GM19452 (cell line): ENCODE results near the gene MYO10.
"Not testable (repeated sequence)": the region's sequence is repeated elsewhere in the genome, so short reads cannot be mapped to it uniquely, and the experiment has no call there.

Source experiments
- ATAC-seq: cut with Tn5 transposase; IDR thresholded peaks from one replicate; pipeline ENCODE4 v1.9.1; 2021; ENCODE audit not compliant: unreplicated experiment

Gene MYO10

DNA sequence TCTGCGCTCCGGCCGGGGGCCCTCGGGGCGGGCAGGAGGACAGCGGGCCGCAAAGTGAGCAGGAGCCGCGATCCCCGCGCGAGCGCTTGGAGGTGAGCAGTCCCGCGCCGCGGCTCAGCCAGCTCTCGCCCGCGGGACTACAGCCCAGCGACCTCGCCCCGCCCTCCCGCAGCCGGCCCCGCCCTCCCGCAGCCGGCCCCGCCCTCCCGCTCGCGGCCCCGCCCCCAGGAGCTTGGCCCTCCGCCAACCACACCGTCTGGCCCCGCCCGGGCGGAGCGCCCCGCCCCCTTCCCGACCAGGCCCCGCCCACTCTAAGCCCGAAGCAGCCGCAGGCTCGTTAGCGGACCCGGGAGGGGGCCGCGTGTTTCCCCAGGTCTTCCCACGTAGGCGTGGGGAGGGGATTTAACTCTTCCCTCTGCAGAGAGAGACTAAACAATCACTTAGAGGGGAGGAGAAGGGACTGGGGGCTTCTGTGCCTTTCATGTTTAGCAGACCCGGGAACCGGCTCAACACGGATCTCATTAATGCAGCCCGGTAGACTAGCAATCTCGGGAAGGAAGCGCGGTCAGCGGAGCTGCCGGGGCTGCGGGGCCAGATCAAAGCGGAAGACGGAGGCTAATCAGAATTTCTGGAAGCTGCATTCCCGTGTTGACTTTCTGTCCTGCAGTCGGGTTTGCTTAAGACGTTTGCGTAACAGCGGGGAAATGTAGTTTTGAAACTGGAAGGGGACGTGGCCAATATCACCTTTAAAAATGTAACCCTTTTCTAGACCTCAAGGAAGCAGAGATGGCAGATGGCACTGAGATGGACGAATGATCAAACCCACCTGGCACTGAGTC, at the start of gene MYO10:
TSS of gene MYO10 (minus strand) at position 139 of the 839 bp plus-strand sequence. CDS start 480 bp downstream, outside the sequence.
- ATAC-seq, result peak; percentile 54

DNA sequence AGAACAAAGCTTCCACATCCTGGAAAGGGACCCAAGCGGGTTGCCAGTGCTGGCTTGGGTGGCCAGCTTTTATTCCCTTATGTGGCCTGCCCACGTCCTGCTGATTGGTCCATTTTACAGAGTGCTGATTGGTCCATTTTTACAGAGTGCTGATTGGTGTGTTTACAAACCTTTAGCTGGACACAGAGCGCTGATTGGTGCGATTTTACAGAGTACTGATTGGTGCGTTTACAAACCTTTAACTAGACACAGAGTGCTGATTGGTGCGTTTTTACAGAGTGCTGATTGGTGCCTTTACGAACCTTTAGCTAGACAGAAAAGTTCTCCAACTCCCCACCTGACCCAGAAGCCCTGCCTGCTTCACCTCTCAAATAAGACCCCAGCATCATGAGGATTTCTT, 49.2 kb upstream of the MYO10 start:
- not testable (repeated sequence) for ATAC-seq

DNA sequence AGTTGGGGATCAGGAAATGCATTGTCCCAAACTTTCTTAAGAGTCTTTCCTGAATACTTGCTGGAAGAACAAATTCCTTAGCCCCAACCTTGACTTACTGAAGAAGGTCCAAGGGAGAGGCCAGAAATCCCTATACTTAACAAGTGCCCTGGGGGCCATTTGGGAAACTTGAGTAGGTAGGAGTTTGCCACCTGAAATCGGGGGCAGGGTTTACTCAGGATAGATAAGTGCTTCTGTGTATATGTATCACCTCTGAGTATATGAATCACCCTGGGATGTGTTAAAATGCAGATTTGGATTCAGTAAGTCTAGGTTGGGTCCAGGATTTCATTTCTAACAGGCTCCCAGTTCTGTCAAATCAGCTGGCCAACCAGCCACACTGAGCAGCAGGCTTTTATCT, 47.9 kb upstream of the MYO10 start:
- no peak for ATAC-seq

DNA sequence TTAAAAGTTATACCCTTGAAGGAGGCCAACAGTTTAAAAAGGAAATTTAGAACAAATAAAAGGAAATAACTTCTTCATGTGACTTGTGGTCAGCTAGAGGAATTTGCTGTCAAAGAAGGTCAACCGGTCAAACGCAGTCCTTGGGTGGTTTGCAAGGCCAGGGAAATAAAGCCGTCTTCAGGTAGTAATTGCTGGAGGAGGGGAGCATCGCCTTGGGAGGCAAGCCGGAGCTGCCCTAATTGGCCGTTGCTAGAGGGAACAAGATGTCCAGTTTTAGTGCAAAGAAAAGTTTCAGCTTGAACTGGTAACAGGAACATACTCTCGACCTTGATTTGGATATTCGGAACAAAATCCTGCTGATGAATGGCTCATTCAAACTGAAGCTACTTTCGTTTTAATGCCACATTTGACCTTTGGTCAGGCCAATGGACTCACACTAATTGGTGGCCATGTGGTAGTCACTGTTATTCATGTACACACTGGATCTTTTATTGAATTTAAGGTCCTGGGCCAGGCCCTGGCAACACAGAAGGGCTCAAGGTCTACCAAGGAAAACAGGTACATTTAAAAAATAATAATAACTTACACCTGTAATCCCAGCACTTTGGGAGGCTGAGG, 47.0 kb upstream of the MYO10 start:
- ATAC-seq, result no peak

DNA sequence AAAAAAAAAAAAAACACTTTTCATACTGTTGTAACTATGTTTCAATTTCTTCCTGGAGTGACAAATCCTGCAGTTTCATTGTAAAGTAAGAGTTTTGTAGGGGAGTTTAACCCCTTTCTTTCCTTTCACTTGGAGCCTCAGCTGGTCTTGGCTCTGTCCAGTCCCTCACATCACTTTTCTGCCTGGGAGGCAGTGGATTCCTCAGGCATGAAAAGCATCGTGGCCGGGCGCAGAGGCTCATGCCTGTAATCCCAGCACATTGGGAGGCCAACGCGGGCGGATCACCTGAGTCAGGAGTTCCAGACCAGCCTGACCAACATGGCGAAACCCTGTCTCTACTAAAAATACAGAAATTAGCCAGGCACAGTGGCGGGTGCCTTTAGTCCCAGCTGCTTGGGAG, 45.6 kb upstream of the MYO10 start:
- no peak for ATAC-seq

DNA sequence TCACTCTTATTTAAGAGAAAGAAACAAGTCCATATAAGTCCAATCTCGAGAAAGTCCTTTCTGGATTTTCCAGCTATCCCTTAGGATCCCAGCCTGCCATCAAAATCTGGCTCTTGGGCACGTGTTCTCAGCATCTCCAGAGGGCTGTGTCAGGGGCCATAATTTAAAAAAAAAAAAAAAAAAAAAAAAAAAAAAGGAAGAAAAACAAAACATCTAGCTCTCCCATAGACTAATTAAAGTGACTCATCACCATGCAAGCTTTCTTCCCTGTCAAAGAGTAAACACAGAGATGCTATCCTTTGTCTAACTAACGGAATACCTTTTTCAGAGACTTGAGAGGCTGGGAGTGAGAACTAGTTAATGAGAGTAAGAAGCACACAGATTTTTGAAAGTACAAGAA, 44.9 kb upstream of the MYO10 start:
- no peak for ATAC-seq

DNA sequence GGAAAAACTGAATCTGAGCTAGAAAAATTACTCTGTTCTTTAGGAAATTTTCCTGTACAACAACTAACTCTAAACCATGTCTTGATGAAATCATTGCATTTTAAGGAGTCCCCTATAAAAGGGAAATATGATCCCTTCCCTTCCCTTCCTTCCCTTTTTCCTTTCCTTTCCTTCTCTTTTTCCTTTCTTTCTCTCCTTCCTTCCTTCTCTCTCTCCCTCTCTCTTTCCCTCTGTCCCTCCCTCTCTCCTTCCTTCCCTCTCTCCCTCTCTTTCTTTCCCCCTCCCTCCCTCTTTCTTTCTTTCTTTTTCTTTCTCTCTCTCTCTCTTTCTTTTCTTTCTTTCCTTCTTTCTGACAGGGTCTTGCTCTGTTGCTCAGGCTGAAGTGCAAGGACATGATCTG, 42.2 kb upstream of the MYO10 start:
- no peak for ATAC-seq

DNA sequence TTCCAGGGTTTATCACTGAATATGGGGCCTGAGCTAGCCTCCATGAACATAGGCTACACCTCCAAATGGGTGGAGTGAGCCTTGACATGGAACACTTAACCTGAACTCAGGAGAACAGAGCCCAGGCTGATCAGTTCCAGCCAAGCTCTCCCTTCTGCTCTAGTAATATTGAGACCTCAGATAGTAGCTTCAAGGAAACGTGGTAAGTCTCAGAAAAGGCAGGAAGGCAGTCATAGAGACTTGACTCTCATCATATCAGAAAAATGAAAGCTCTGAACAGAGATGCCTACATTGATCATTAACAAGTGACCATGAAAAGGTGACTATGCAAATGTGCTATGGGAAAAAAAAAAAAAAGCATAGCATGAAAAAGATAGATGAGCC, 40.5 kb upstream of the MYO10 start:
- ATAC-seq, result peak; percentile 80

DNA sequence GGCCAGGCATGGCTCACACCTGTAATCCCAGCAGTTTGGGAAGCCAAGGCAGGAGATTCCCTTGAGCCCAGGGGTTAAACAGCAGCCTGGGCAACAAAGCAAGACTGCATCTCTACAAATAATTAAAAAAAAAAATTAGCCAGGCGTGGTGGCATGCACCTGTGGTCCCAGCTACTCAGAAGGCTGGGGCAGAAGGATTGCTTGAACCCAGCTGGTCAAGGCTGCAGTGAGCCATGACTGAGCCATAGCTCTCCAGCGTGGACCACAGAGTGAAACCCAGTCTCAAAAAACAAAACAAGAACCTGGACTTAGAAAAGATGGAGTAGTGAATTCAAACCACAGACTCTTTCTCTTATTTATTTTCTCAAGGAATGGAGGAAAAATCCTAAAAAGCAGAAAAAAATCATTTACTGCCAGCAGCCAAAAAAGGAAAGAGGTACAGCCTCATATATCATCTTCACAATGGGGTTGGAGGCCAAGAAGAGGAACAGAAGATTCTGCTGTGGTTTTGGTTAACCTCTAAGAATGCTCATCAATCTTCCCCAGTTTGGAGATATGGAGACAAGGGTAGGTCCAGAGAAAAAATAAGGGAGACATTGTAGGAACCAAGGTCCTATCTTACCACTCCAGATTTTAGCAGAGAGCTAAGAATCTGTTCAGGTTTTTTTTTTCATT, 40.0 kb upstream of the MYO10 start:
- ATAC-seq, result peak; percentile 84

DNA sequence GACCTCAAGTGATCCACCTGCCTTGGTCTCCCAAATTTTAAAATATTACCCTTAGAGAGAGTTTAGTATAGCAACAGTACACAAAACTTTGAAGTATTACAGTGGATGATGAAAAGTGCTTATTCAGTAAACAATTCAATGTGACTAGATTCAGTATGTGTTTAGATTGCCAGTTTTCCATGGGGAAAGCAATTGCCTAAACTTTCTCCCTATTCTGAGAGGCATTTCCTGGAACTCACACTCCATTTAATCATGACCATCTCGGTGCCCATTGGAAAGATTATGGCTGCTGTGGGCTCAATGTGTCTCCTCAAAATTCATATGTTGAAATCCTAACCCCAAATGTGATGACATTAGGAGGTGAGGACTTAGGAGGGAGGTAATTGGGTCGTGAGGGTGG, 38.9 kb upstream of the MYO10 start:
- ATAC-seq, result no peak

DNA sequence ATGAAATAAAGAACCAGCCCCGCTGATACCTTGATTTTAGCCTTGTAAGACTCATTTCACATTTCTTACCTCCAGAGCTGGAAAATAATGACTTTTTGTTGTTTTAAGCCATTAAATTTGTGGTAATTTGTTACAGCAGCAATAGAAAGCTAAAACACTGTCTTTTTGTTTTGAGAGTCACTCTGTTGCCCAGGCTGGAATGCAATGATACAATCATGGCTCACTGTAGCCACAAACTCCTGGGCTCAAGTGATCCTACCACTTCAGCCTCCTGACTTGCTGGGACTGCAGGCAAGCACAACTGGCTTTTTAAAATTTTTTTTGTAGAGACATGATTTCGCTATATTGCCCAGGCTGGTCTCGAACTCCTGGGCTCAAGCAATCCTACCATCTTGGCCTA, 34.7 kb upstream of the MYO10 start:
- no peak for ATAC-seq

DNA sequence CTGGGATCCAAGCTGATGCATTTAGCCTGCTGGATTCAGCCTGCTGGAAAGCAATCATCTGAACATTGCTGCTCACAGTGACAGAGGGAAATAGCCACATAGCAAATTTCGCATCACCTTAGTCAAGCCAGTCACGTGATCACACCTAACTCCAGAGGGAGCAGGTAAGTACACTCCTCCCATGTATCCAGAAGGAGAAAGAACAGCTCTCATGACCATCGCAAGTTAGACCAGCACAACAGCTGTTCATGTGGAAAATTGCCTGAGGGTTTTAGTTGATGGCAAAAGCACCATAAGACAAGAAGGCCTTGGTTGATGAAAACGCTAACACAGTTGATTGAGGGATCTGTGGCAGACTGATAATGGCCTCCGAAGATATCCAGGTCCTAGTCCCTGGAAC, 34.2 kb upstream of the MYO10 start:
- ATAC-seq, result no peak

DNA sequence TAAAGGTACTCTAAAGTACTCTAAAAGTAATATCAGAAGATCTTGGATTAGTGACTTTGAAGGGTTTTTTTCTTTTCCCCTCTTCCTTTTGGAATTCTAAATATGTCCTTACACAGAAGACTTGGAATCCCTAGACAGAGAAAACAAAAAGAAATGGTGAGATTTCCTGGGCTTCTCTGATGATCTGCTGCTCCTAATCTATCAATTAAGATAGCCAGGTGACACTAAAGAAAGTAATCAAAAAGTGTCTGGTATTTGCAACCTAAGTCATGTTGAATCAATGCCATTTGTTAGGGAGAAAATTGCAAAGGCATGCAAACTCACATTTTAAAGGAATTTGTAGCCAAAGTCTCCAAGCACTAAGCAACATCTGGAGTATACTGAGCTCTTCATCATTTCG, 29.5 kb upstream of the MYO10 start:
- no peak for ATAC-seq

DNA sequence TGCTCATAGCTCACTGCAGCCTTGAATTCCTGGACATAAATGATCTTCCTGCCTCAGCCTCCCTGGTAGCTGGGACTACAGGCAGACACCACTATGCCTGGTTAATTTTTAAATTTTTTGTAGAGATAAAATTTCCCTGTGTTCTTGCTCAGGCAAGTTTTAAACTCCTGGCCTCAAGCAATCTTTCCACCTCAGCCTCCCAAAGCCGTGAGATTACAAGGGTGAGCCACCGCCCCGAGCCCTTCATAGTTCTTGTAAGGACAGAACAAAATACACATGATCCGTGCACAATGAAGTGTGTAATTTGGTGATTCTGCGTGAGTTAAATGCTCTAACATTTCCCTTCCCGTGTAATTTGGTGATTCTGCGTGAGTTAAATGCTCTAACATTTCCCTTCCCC, 27.7 kb upstream of the MYO10 start:
- ATAC-seq, result no peak

DNA sequence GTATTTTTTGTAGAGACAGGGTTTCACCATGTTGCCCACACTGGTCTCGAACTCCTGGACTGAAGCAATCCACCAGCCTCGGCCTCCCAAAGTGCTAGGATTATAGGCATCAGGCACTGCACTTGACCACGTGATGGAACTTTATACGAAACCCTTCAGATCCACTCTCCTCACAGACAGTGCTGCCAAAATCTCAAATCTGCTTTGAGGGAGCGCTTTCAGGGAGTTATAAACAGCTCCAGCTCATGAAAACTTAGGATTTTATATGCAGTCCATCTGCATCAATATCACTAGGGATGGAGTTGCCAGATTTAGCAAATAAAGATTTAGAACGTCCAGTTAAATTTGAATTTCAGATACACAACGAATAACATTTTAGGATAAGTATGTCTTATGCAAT, 25.0 kb upstream of the MYO10 start:
- ATAC-seq, result no peak

DNA sequence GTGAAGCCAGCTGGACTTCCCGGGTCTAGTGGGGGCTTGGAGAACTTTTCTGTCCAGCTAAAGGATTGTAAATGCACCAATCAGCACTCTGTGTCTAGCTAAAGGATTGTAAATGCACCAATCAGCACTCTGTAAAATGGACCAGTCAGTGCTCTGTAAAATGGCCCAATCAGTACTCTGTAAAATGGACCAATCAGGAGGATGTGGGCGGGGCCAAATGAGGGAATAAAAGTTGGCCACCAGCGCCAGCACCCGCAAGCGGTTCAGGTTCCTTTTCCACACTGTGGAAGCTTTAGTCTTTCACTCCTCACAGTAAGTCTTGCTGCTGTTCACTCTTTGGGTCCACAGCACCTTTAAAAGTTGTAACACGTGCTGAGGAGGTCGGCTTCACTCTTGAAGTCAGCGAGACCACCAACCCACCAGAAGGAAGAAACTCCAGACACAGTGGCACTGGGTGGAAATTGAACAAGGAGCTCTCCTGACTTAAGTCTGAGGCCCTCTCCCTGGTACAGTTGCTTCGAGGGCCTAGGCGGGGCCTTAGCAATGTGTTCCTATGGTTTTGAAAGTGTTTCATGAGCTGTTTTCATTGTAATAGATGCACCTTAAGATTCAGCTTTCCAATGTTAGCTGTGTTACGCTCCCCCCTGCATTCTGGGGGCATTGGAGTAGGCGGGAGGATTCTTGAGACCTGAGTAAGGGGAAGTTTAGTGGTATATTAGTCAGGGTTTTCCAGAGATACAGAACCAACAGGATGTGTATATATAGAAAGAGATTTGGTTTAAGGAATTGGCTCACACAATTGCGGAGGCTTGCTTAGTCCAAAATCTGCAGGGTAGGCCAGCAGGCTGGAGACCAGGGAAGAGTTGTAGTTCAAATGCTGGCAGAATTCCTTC, 21.5 kb upstream of the MYO10 start:
- ATAC-seq, result no peak

DNA sequence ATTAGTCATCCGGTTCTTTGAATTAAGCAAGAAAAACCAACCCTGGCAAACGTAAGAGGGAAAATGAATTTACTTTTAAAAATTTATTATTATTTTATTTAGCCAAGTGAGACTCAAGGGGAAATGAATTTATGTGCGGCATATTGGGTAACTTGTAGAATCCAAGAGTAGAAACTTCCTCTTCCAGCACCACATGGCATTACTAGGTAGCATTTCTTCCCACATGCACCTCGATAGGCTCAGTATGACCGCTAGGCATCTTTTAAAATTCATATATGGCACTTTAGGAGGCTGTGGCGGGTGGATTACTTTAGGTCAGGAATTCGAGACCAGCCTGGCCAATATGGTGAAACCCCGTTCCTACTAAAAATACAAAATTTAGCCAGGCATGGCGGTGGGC, 17.6 kb upstream of the MYO10 start:
- no peak for ATAC-seq

DNA sequence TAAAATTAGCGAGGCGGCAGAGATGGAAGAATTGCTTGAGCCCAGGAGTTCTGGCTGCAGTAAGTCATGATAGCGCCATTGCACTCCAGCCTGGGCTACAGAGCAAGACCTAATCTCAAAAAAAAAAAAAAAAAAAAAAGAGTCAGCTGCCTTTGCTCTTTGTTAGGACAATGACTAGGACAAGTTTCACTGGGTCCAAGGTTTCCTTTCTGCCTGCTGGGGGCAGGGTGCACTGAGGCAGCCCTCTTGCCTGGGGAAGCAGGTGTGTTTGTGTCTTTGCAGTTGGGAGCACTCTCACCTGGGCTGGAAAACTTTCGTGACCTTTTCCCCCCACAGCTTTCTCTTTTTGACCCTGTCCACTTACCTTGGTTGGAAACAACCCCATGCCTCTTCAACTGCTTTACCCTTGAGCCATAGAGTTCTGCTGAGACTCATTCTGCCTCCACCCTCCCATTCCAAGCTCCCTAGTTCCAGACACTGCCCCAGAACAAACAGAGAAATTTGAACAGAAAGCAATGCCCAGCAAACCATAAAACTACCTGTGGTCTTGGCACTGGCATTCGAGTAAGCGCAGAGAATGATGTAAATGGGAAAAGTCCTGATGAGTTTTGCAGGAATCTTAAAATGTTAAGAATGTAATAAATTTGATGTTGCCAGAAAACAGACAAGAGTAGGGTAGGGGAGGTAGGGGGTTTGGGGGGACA, 17.0 kb upstream of the MYO10 start:
- no peak for ATAC-seq

DNA sequence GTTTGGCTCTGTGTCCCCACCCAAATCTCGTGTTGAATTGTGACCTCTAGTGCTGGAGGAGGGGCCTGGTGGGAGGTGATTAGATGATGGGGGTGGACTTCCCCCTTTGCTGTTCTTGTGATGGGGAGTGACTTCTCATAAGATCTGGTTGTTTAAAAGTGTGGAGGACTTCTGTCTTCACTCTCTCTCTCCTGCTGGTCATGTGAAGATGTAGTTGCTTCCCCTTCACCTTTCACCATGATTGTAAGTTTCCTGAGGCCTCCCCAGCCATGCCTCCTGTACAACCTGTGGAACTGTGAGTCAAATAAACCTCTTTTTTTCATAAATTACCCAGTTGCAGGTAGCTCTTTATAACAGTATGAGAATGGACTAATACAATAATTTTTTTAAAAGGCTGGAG, 10.6 kb upstream of the MYO10 start:
- ATAC-seq, result no peak

DNA sequence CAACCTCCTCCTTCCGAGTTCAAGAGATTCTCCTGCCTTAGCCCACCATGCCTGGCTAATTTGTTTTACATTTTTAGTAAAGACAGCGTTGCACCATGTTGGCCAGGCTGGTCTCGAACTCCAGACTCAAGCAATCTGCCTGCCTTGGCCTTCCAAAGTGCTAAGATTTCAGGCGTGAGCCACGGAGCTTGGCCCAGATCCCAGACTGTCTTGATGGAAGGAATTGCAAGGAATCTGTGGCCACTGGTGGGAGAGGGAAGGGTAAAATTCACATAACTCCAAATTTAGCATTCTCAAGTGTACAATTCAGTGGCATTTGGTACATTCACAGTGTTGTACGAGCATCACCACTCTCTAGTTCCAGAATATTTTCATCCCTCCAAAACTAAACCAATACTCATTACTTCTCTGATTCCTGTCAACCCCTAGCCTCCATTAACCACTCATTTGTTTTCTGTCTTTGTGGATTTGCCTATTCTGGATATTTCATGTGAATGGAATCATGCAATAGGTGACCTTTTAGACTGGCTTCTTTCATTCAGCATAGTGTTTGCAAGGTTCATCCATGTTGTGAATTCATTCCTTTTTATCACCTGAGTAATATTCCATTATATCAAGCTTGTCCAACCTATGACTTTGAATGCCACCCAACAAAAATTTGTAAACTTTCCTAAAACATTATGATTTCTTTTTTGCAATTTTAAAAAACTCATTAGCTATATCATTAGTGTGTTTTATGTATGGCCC, 8.9 kb upstream of the MYO10 start:
- ATAC-seq, result no peak
